Stimulated activated CD8-positive, alpha-beta memory T cell treated with anti-CD3 and anti-CD28 coated beads, Interleukin-4, amount 100 ng/mL, for 48 hours (primary cell): Measurements from ENCODE around the gene CRTAP.
"Not testable (repeated sequence)": the region's sequence is repeated elsewhere in the genome, so short reads cannot be mapped to it uniquely, and the experiment has no call there.

Experiments used
- DNase-seq: peaks from one replicate; pipeline ENCODE4 v3.0.0-alpha.2; 2020

The CRTAP gene

DNA sequence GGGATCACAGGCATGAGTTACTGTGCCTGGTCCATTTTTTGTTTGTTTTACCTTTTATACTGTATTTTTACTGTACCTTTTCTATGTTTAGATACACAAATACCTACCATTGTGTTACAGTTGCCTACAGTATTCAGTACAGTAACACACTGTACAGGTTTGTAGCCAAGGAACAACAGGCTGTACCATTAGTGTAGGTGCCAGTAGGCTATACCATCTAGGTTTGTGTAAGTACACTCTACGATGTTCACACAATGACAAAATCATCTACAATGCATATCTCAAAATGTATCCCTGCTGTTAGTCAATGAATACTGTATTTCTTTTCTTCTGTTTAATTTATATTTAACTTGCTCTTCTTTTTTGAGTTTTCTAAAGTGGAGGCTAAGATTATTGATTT is 67.8 kb downstream of the CRTAP start:
- DNase-seq, result not testable (repeated sequence)

DNA sequence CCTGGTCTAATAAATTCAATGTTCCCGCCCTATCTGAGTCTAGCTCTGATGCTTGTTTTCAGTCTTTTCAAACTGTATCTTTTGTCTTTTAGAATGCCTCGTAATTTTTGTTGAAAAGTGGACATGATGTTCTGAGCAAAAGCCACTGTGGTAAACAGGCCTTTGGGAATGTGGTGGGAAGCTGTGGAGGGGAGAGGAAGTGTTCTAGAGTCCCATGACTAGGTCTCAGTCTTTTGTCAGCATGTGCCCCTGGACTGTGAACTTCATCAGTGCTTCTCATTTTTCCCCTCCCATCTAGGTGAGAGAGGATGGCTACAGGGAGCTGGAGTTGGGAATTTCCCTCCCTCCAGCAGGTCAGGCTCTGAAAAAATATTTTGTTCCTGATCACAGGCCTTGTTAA is 71.0 kb downstream of the CRTAP start:
- no peak for DNase-seq

DNA sequence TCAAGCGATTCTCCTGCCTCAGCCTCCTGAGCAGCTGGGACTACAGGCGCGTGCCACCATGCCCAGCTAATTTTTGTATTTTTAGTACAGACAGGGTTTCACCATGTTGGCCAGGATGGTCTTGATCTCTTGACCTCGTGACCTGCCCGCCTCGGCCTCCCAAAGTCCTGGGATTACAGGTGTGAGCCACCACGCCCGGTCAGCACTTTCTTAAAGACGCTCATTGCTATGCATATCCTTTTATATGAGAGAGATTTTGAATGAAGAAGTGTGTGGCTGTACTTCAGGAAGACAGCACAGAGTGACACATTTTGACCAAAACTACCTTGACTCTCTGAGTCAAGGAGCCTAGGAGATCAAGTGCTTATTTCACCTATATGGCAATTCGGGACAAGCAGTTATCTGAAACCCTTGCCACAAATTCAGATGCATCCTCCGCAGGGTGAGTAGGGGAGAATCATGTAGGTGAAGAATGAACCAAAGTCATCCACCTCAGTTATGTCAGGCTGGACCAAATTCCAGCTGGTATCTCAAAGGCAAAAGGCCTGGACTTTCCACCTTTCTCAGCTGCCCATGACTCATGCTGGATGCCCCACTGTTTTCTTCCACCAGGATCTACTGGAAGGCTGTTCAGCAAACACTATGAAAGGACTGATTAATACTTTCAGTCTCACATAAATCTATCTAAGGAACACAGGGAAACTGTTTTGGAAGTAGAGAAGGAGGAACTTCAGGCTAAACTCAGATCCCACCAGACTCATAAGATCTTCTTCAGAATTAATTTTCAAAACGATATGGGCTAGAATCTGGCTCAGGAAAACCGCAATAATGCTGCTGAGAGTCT is 72.9 kb downstream of the CRTAP start:
- DNase-seq, result no peak

DNA sequence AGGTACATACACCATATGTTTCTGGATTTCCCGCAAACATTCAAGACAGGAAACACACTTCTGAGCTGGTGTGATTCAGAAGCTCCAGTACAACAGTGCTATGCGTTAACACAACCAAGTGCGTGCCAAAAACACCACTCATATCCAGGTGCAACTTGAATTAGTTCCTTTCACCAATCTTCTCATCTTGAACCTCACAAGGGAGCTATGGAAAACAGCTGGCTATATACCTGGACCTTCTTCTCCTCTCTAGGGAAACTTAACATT is 73.5 kb downstream of the CRTAP start:
- no peak for DNase-seq

DNA sequence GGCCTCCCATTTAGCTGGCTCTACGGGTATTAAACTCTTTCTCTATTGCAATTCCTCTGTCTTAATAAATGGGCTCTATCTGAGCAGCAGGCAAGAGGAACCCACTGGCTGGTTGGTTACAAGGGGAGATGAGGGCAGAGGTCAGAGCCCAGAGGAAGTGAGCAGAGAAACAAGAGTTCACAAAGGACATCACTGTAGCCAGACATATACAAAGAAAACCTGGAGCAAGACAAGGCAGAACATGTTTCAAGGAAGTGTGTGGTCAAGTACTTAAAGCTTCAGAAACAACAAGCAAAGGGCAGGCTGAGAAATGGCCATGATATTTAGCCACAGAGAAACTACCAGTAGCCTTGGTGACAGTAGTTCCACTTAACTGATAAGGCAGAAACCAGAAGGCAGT is 80.5 kb downstream of the CRTAP start:
- DNase-seq, result no peak

- no peak for DNase-seq
Measured at GRCh38 chr3:33196538-33196937, 82.7 kb downstream of the CRTAP start.
